SKM-1 treated with dmso at 0.1 percent for 144 hours (cell line): Measurements from ENCODE around the gene CIB4.
"Not testable (repeated sequence)": the region's sequence is repeated elsewhere in the genome, so short reads cannot be mapped to it uniquely, and the experiment has no call there.

Experiments
- DNase-seq: peaks from one replicate; lab custom pipeline; 2025; ENCODE audit not compliant: unreplicated experiment; lab: John Stamatoyannopoulos, UW

The CIB4 gene

GRCh38 chr2:26668041-26668440, 26.9 kb upstream of the CIB4 start:
- DNase-seq, result no peak

GRCh38 chr2:26666671-26667070, 25.5 kb upstream of the CIB4 start:
- DNase-seq, result no peak

GRCh38 chr2:26665296-26665695, 24.1 kb upstream of the CIB4 start:
- not testable (repeated sequence) for DNase-seq

- no peak for DNase-seq
Measured at GRCh38 chr2:26660363-26660962, 19.3 kb upstream of the CIB4 start.

GRCh38 chr2:26658691-26659346, 17.7 kb upstream of the CIB4 start:
- DNase-seq, result no peak

GRCh38 chr2:26657265-26657664, 16.1 kb upstream of the CIB4 start:
- no peak for DNase-seq

GRCh38 chr2:26655611-26656195, 14.5 kb upstream of the CIB4 start:
- DNase-seq, result no peak

GRCh38 chr2:26655120-26655519, 14.0 kb upstream of the CIB4 start:
- DNase-seq, result not testable (repeated sequence)

GRCh38 chr2:26654061-26654340, 12.8 kb upstream of the CIB4 start:
- DNase-seq, result no peak

GRCh38 chr2:26653207-26654060, 12.3 kb upstream of the CIB4 start:
- no peak for DNase-seq

- no peak for DNase-seq
Measured at GRCh38 chr2:26652361-26653041, 11.3 kb upstream of the CIB4 start.

GRCh38 chr2:26651799-26652198, 10.6 kb upstream of the CIB4 start:
- DNase-seq, result no peak

GRCh38 chr2:26651470-26651771, 10.3 kb upstream of the CIB4 start:
- no peak for DNase-seq

GRCh38 chr2:26650713-26651469, 9.7 kb upstream of the CIB4 start:
- DNase-seq, result no peak

- DNase-seq, result no peak
Measured at GRCh38 chr2:26649992-26650712, 9.0 kb upstream of the CIB4 start.

- DNase-seq, result no peak
Measured at GRCh38 chr2:26649322-26649721, 8.2 kb upstream of the CIB4 start.

GRCh38 chr2:26648516-26648915, 7.3 kb upstream of the CIB4 start:
- DNase-seq, result no peak

- DNase-seq, result no peak
Measured at GRCh38 chr2:26647981-26648380, 6.8 kb upstream of the CIB4 start.

- DNase-seq, result no peak
Measured at GRCh38 chr2:26646986-26647672, 6.0 kb upstream of the CIB4 start.

GRCh38 chr2:26645762-26646161, 4.6 kb upstream of the CIB4 start:
- no peak for DNase-seq
